Measurements from ENCODE around the gene RGS13.

RGS13 gene

DNA sequence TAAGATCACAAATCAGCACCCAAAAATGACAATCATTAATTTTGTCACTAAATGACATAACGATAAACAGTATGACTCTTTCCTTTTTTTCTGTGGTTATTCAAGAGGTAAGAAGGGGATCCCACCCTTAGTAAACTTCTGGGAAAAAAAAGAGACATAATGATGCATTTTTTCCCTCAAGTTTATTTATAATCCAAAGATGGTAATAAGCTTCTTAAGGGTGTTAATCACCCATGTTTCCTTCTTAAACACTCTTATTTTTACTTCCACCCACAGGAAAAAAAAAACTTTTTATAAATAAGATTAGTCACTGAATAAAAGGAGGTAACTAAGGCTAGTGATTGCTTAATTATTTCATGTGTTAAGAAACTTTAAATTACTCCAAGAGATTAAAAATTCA, 35.7 kb upstream of the RGS13 start:
- TF ChIP-seq, protein P1, sequence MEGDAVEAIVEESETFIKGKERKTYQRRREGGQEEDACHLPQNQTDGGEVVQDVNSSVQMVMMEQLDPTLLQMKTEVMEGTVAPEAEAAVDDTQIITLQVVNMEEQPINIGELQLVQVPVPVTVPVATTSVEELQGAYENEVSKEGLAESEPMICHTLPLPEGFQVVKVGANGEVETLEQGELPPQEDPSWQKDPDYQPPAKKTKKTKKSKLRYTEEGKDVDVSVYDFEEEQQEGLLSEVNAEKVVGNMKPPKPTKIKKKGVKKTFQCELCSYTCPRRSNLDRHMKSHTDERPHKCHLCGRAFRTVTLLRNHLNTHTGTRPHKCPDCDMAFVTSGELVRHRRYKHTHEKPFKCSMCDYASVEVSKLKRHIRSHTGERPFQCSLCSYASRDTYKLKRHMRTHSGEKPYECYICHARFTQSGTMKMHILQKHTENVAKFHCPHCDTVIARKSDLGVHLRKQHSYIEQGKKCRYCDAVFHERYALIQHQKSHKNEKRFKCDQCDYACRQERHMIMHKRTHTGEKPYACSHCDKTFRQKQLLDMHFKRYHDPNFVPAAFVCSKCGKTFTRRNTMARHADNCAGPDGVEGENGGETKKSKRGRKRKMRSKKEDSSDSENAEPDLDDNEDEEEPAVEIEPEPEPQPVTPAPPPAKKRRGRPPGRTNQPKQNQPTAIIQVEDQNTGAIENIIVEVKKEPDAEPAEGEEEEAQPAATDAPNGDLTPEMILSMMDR (IDR thresholded peaks at IDR 0.05) = no peak
- Histone ChIP-seq H3K9me3 (ENCODE audit: control insufficient read depth, low read length) (no peaks in the 10 kb centered on the region), H3K4me2 (ENCODE audit: low read length) (no peak overlapping the region), H3K4me1 (no peaks in the 10 kb centered on the region), H3K27ac (no peak overlapping the region), H3K36me3 (ENCODE audit: control insufficient read depth, insufficient read depth, low read length) (no peaks in the 10 kb centered on the region), H3K79me2 (no peaks in the 10 kb centered on the region), H3K9ac (no peak overlapping the region), H3K4me3 (ENCODE audit: low read depth, low read length) (no peak overlapping the region), H3K27me3 (ENCODE audit: control insufficient read depth, insufficient read depth, low read length) (no peaks in the 10 kb centered on the region), H2AFZ (no peak overlapping the region)

DNA sequence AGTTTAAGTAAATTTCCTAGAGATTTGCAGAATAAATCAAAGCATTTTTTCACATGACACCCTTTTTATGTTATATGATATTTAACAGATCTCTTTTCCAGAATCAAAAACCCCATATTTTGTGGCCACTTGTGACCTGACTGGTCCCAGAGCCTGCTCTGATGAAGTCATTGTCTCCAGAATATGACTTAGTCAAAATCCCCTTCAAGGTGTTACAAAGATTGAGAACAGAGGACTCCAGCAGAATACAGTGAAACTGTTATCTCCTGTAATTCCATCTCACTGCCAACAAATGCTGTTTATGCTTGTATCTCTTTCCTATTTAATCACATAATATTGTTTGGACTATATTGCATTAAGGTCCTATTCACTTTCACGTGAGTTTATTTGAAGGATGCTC, 34.8 kb upstream of the RGS13 start:
- H3K4me3 ChIP-seq (ENCODE audit: low read depth, low read length) = no peak overlapping the region
- H3K9ac ChIP-seq = no peak overlapping the region
- TF ChIP-seq, protein P1 (IDR thresholded peaks at IDR 0.05) = no peak
- H3K36me3 ChIP-seq (ENCODE audit: control insufficient read depth, insufficient read depth, low read length) = no peaks in the 10 kb centered on the region
- H3K4me1 ChIP-seq = no peaks in the 10 kb centered on the region
- no peak overlapping the region for H2AFZ ChIP-seq
- no peak overlapping the region for H3K4me2 ChIP-seq (ENCODE audit: low read length)
- no peak overlapping the region for H3K27ac ChIP-seq
- H3K9me3 ChIP-seq (ENCODE audit: control insufficient read depth, low read length) = no peaks in the 10 kb centered on the region
- no peaks in the 10 kb centered on the region for H3K27me3 ChIP-seq (ENCODE audit: control insufficient read depth, insufficient read depth, low read length)
- no peaks in the 10 kb centered on the region for H3K79me2 ChIP-seq

DNA sequence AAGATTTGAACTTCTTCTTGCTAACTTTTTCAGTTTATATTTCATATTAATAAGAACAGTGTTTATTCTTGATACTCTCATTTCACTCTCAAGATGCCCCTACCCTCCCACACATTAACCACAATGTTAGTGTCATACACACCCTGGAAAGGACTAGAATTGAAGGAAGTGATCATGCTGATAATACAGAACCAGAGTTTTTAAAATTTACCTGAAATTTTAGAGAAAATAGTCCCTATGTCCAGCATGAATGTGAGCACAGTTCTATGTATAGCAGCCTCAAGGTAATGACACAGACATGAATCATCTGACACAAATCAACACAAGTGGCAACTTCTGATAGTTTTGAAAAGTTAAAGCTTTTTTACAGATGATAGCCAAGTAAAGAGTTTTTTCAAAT, 34.4 kb upstream of the RGS13 start:
- no peak overlapping the region for H2AFZ ChIP-seq
- H3K4me1 ChIP-seq = no peaks in the 10 kb centered on the region
- H3K4me3 ChIP-seq (ENCODE audit: low read depth, low read length) = no peak overlapping the region
- H3K79me2 ChIP-seq = no peaks in the 10 kb centered on the region
- H3K27me3 ChIP-seq (ENCODE audit: control insufficient read depth, insufficient read depth, low read length) = no peaks in the 10 kb centered on the region
- no peak overlapping the region for H3K27ac ChIP-seq
- no peaks in the 10 kb centered on the region for H3K9me3 ChIP-seq (ENCODE audit: control insufficient read depth, low read length)
- no peak overlapping the region for H3K9ac ChIP-seq
- TF ChIP-seq, protein P1 (IDR thresholded peaks at IDR 0.05) = no peak
- no peak overlapping the region for H3K4me2 ChIP-seq (ENCODE audit: low read length)
- H3K36me3 ChIP-seq (ENCODE audit: control insufficient read depth, insufficient read depth, low read length) = no peaks in the 10 kb centered on the region

DNA sequence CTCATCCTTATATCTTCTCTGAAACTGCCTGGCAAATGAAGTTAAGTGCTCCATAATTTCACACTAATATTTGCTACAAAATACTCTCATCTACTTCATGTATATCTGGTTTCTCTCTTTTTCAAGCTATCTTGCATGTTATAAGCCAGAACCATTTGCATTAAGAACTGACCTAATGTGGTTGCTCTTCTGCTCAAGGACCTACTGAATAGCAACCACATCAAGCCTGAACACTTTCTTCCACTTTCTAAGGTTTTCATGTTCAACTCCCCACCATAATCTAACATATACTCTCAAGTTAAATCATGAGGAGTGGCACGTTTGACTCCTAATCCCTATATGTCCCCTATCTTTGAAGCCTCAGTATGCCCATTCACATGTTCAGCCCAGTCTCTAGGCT, 33.2 kb upstream of the RGS13 start:
- Histone ChIP-seq H3K4me3 (ENCODE audit: low read depth, low read length) (no peak overlapping the region), H3K4me1 (no peaks in the 10 kb centered on the region), H3K27me3 (ENCODE audit: control insufficient read depth, insufficient read depth, low read length) (no peaks in the 10 kb centered on the region), H3K36me3 (ENCODE audit: control insufficient read depth, insufficient read depth, low read length) (no peaks in the 10 kb centered on the region), H2AFZ (no peak overlapping the region), H3K27ac (no peak overlapping the region), H3K4me2 (ENCODE audit: low read length) (no peak overlapping the region), H3K79me2 (no peaks in the 10 kb centered on the region), H3K9ac (no peak overlapping the region), H3K9me3 (ENCODE audit: control insufficient read depth, low read length) (no peaks in the 10 kb centered on the region)
- TF ChIP-seq, protein P1 (IDR thresholded peaks at IDR 0.05) = no peak

DNA sequence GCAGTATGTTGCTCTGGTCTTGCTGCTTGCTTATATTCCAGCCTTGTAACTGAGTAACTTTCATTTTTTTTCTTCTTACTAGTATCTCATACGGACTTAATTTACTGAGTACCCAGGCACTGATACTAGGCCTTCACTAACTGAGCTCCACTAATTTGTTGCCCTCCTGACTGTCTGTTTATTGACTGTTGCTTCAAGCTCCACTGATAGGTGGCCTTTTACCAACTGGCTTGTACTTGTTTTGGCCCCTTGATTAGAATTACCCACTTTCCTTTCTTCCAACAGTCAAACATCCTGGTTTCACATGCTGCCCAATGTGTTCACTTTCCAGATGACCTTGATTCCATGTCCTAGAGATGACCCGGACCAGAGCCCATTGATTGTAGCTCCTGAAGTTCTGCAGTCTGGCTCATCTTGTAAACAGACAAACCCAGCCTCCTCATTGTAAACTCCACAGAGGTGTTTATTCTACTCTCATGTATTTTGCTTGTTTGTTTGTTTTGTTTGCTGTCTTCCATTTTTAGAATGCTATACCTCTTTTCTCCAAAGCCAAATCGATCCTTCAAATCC, 32.6 kb upstream of the RGS13 start:
- Histone ChIP-seq H3K79me2 (no peaks in the 10 kb centered on the region), H3K27me3 (ENCODE audit: control insufficient read depth, insufficient read depth, low read length) (no peaks in the 10 kb centered on the region), H3K4me2 (ENCODE audit: low read length) (no peak overlapping the region), H2AFZ (no peak overlapping the region), H3K36me3 (ENCODE audit: control insufficient read depth, insufficient read depth, low read length) (no peaks in the 10 kb centered on the region), H3K27ac (no peak overlapping the region), H3K4me1 (no peaks in the 10 kb centered on the region), H3K9me3 (ENCODE audit: control insufficient read depth, low read length) (no peaks in the 10 kb centered on the region), H3K4me3 (ENCODE audit: low read depth, low read length) (no peak overlapping the region), H3K9ac (no peak overlapping the region)
- TF ChIP-seq, protein P1 (IDR thresholded peaks at IDR 0.05) = no peak

All from parathyroid adenoma (tissue), 2 donors.